HCT116 (cell line): ENCODE results near the gene RBM20. TPM values are rescaled to one million over a fixed set of nuclear protein-coding genes. Genes with fewer than 3 reads are reported as not detected.

ENCODE experiments used
- ATAC-seq: fragments of 200-7000 bp; cut with Tn5 transposase; 2 replicates; pipeline ENCODE4 v1.9.1; 2020; ENCODE audit warnings: mild to moderate bottlenecking, moderate library complexity
- BruUV-seq: library from RNA; stranded (reverse); fragments of 400-500 nt; replicated peaks from 2 replicates; lab custom pipeline; 2021; lab: Mats Ljungman, UMichigan
- CTCF ChIA-PET: fragments of 300-600 bp; sonication (Branson Sonifier 250); formaldehyde crosslinking; loops from one replicate; lab custom pipeline; 2021; ENCODE audit warnings: antibody characterized with exemption; lab: Charles Lee
- POLR2A ChIA-PET: fragments of 300-600, 350-600 bp; sonication (Branson Sonifier 250); formaldehyde crosslinking; loops from one replicate; lab custom pipeline; 2021; ENCODE audit warnings: antibody characterized with exemption; lab: Charles Lee
- RAD21 ChIA-PET, 2 experiments: fragments of 300-600 bp; sonication (Branson Sonifier 250); formaldehyde crosslinking; loops; one replicate each; lab custom pipeline; 2023; ENCODE audit warnings: low total read pairs in 2 of 2; ENCODE audit not compliant: uncharacterized antibody in 2 of 2, unreplicated experiment in 2 of 2, low non-redundant PET in 1 of 2; lab: Charles Lee
- DNase-seq: peaks from one replicate; pipeline ENCODE4 v3.0.0-alpha.2; 2010; ENCODE audit warnings: low read depth, low spot score
- H2AFZ ChIP-seq: fragments of 200-600 bp; shearing (Covaris generic), sonication (generic); 2 replicates; pipeline ENCODE4 v1.6.1; 2017; ENCODE audit warnings: low read depth, mixed run types, mixed read lengths, antibody characterized with exemption, low read length; ENCODE audit not compliant: poor library complexity, severe bottlenecking
- H3K27ac ChIP-seq: 2 replicates; pipeline ENCODE4 v1.5.1; 2012; ENCODE audit warnings: low read depth, low read length
- H3K27me3 ChIP-seq: fragments of 200-600 bp; sonication (generic); 2 replicates; pipeline ENCODE4 v1.6.1; 2016; ENCODE audit warnings: mixed run types, low read length, mixed read lengths; ENCODE audit not compliant: insufficient read depth
- H3K36me3 ChIP-seq, 2 experiments: fragments of 200-500 bp in 1 of 2; fragments of 200-600 bp in 1 of 2; sonication (Bioruptor generic) in 1 of 2; sonication (generic) in 1 of 2; 2 replicates each; pipeline versions ENCODE4 v1.5.1 to v1.6.1; 2014 to 2016; ENCODE audit warnings: low read length in 2 of 2, inconsistent platforms in 1 of 2, mixed read lengths in 1 of 2, mixed run types in 1 of 2; ENCODE audit not compliant: insufficient read depth in 2 of 2, control insufficient read depth in 1 of 2
- H3K4me1 ChIP-seq, 2 experiments: fragments of 200-600 bp in 1 of 2; sonication (generic) in 1 of 2; 2 replicates each; pipeline versions ENCODE4 v1.5.1 to v1.6.1; 2012 to 2017; ENCODE audit warnings: low read length in 2 of 2, inconsistent platforms in 1 of 2, mild to moderate bottlenecking in 1 of 2, mixed read lengths in 1 of 2, mixed run types in 1 of 2, moderate library complexity in 1 of 2; ENCODE audit not compliant: insufficient read depth in 2 of 2, control insufficient read depth in 1 of 2
- H3K4me2 ChIP-seq: fragments of 200-600 bp; sonication (generic); 2 replicates; pipeline ENCODE4 v1.6.1; 2017; ENCODE audit warnings: mixed run types, low read length, mixed read lengths
- H3K4me3 ChIP-seq, 2 experiments: fragments of 200-600 bp in 1 of 2; sonication (generic) in 1 of 2; replicated peaks in 1 of 2; 2 replicates each; pipeline ENCODE4 v1.5.1; 2011 to 2016; ENCODE audit warnings: low read length in 2 of 2, control low read depth in 1 of 2, low read depth in 1 of 2, mild to moderate bottlenecking in 1 of 2, mixed read lengths in 1 of 2, mixed run types in 1 of 2
- H3K79me2 ChIP-seq: fragments of 200-600 bp; sonication (generic); 2 replicates; pipeline ENCODE4 v1.6.1; 2017; ENCODE audit warnings: mild to moderate bottlenecking, mixed run types, low read length, moderate library complexity, mixed read lengths; ENCODE audit not compliant: insufficient read depth
- H3K9ac ChIP-seq: fragments of 200-600 bp; sonication (generic); 2 replicates; pipeline ENCODE4 v1.6.1; 2016; ENCODE audit warnings: low read length, mixed read lengths
- H3K9me2 ChIP-seq: fragments of 200-600 bp; sonication (generic), shearing (Covaris generic); 2 replicates; pipeline ENCODE4 v1.6.1; 2017; ENCODE audit warnings: mixed run types, mild to moderate bottlenecking, moderate library complexity; ENCODE audit not compliant: insufficient read depth
- H3K9me3 ChIP-seq, 2 experiments: fragments of 200-500 bp in 1 of 2; fragments of 200-600 bp in 1 of 2; sonication (Bioruptor generic) in 1 of 2; sonication (generic) in 1 of 2; 2 replicates each; pipeline ENCODE4 v1.6.1; 2014 to 2017; ENCODE audit warnings: low read length in 2 of 2, mixed read lengths in 2 of 2, inconsistent platforms in 1 of 2, low read depth in 1 of 2, mild to moderate bottlenecking in 1 of 2, mixed run types in 1 of 2, moderate library complexity in 1 of 2; ENCODE audit not compliant: control insufficient read depth in 1 of 2, insufficient read depth in 1 of 2
- H4K20me1 ChIP-seq: fragments of 200-600 bp; sonication (generic), shearing (Covaris generic); 2 replicates; pipeline ENCODE4 v1.6.1; 2017; ENCODE audit warnings: mixed run types, mild to moderate bottlenecking, moderate library complexity; ENCODE audit not compliant: insufficient read depth
- ATF3 ChIP-seq: IDR thresholded peaks from 2 replicates; pipeline ENCODE4 v1.6.1; 2012
- CEBPB ChIP-seq: IDR thresholded peaks from 2 replicates; pipeline ENCODE4 v1.6.1; 2012; ENCODE audit warnings: low read depth
- ELF1 ChIP-seq: IDR thresholded peaks from 2 replicates; pipeline ENCODE4 v1.6.1; 2012; ENCODE audit warnings: low read depth, borderline replicate concordance
- POLR2AphosphoS5 ChIP-seq: IDR thresholded peaks from 2 replicates; pipeline ENCODE4 v1.6.1; 2011; ENCODE audit warnings: mild to moderate bottlenecking, low read depth, low read length, moderate library complexity
- SP1 ChIP-seq: IDR thresholded peaks from 2 replicates; pipeline ENCODE4 v1.6.1; 2012; ENCODE audit warnings: low read depth
- TCF7L2 ChIP-seq: IDR thresholded peaks from 2 replicates; pipeline ENCODE4 v1.7.0; 2011; ENCODE audit warnings: borderline replicate concordance, inconsistent platforms; ENCODE audit not compliant: insufficient read depth, insufficient read length; ENCODE audit errors: extremely low read depth
- ZFX ChIP-seq: fragments of 450-650 bp; IDR thresholded peaks from 2 replicates; pipeline ENCODE4 v1.6.1; 2017
- ZNF274 ChIP-seq: fragments of 200-500 bp; sonication (Bioruptor generic); IDR thresholded peaks from 2 replicates; pipeline ENCODE4 v1.6.1; 2014; ENCODE audit warnings: mild to moderate bottlenecking, low read depth, low read length, inconsistent platforms
- intact Hi-C: fragments of 100-400 bp; cut with micrococcal nuclease; formaldehyde crosslinking; loops from 2 replicates; pipeline ENCODE4 v1.10.0; 2022
- total RNA-seq: library from RNA; stranded (reverse); gene quantifications from one replicate; pipeline ENCODE4 v1.2.1, GENCODE V29; 2021; ENCODE audit not compliant: unreplicated experiment
- TF ChIP-seq, protein P1 (sequence below): IDR thresholded peaks from 2 replicates; pipeline ENCODE4 v1.6.1; 2012; ENCODE audit warnings: low read depth

RBM20 gene
- total RNA-seq, 1 experiment from 2014 or later = 2.0 TPM

DNA sequence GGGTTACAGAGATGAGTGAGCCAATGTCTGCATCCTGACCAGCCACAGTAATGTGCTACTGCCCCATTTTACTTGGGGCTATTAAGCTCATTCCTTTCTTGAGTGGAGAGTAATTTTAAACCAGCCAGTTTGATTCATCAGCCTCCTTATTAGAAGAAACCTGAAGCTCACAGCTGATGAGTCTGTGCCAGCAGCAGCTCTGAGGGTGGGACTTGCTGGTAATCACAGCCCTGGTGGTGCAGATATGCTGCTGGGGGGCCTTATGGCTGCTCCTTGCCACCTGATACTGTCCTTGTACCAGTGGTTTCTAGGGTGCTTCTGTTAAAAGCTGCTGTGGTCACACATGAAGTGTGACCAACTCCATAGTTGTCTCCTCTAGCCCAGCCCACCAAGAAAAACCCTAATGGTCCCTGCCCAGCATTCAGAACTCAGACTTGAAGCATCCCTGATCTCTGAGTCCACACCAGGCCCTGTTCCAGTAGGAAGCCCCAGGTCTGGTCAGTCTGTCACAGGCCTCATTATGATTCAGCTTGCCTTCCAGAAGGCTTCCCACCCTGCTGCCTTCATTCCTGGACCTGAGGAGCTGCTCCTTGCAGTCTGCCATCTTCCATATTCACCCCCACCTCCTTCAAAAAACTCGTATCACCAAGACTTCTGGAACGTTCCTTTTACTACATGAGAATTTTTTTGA lies 28.9 kb upstream of the RBM20 start (continued):
- no peak for TF ChIP-seq CEBPB
- TF ChIP-seq, all 23 proteins: peak for 0

DNA sequence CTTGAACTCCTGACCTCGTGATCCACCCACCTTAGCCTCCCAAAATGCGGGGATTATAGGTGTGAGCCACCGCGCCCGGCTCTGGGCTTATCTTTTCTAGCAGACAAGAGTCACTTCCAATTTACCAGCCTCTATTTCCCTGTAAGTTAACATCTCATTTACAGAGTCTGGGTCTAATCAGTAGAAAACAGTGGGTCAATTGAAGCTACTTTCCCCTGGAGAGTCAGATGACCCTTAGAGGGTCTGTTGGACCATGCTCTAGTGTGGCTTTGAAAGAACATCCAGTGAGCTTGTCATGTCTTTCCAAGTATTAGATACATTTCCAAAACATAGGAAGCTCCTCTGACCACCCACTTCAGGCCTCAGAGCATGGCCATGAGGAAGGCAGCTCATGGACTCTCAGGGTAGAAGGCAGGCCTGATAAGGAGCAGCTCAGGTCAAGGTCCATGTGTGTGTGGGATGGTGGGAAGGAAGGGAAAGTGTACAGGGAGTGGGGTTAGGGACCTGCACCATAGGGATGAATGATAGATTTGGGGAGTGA lies 27.6 kb upstream of the RBM20 start:
- intact Hi-C loops = loop anchor here (10.0 kb wide), 2 partner anchors 588 to 978 kb away; no protein-coding TSS in a partner anchor
- POLR2A ChIA-PET = no interaction called here
- Histone ChIP-seq H3K4me2 (no peak overlapping the region), H3K27me3 (0 out of 2 replicates have a peak, but pooled peaks cover 4% of the 10 kb centered on the region), H3K79me2 (no peaks in the 10 kb centered on the region), H3K9ac (no peak overlapping the region), H3K4me3 (no peak overlapping the region), H3K36me3 (no peaks in the 10 kb centered on the region), H3K27ac (no peak overlapping the region), H3K9me3 (no peaks in the 10 kb centered on the region), H2AFZ (no peak overlapping the region), H4K20me1 (no peaks in the 10 kb centered on the region), H3K9me2 (no peaks in the 10 kb centered on the region), H3K4me1 (no peaks in the 10 kb centered on the region)
- ATAC-seq (no peak), DNase-seq (no peak)
- no TSS peak for BruUV-seq
- TF ChIP-seq ELF1 (no peak), SP1 (no peak), ATF3 (no peak), ZFX (no peak), ZNF274 (no peak), POLR2AphosphoS5 (no peak), TCF7L2 (no peak)
- TF ChIP-seq, protein P1, sequence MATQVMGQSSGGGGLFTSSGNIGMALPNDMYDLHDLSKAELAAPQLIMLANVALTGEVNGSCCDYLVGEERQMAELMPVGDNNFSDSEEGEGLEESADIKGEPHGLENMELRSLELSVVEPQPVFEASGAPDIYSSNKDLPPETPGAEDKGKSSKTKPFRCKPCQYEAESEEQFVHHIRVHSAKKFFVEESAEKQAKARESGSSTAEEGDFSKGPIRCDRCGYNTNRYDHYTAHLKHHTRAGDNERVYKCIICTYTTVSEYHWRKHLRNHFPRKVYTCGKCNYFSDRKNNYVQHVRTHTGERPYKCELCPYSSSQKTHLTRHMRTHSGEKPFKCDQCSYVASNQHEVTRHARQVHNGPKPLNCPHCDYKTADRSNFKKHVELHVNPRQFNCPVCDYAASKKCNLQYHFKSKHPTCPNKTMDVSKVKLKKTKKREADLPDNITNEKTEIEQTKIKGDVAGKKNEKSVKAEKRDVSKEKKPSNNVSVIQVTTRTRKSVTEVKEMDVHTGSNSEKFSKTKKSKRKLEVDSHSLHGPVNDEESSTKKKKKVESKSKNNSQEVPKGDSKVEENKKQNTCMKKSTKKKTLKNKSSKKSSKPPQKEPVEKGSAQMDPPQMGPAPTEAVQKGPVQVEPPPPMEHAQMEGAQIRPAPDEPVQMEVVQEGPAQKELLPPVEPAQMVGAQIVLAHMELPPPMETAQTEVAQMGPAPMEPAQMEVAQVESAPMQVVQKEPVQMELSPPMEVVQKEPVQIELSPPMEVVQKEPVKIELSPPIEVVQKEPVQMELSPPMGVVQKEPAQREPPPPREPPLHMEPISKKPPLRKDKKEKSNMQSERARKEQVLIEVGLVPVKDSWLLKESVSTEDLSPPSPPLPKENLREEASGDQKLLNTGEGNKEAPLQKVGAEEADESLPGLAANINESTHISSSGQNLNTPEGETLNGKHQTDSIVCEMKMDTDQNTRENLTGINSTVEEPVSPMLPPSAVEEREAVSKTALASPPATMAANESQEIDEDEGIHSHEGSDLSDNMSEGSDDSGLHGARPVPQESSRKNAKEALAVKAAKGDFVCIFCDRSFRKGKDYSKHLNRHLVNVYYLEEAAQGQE = no peak
- CTCF ChIA-PET = no interaction called here
- RAD21 ChIA-PET = no interaction called here
